CD1c-positive myeloid dendritic cell (primary cell): Measurements from ENCODE around the gene BICD1.
"Not testable (repeated sequence)": the region's sequence is repeated elsewhere in the genome, so short reads cannot be mapped to it uniquely, and the experiment has no call there.

Experiments
- DNase-seq: peaks from one replicate; pipeline ENCODE4 v3.0.0-alpha.2; 2016; ENCODE audit errors: extremely low spot score

BICD1 gene

GRCh38 chr12:32191445-32191844, 84.8 kb downstream of the BICD1 start:
- DNase-seq: no peak

GRCh38 chr12:32196250-32197198, 89.9 kb downstream of the BICD1 start:
- DNase-seq: no peak

- no peak for DNase-seq
Observed at GRCh38 chr12:32197421-32197820, 90.8 kb downstream of the BICD1 start.

GRCh38 chr12:32198555-32198954, 91.9 kb downstream of the BICD1 start:
- no peak for DNase-seq

- DNase-seq: no peak
Observed at GRCh38 chr12:32201096-32201495, 94.4 kb downstream of the BICD1 start.

GRCh38 chr12:32201976-32202375, 95.3 kb downstream of the BICD1 start:
- no peak for DNase-seq

- no peak for DNase-seq
Observed at GRCh38 chr12:32205731-32206130, 99.1 kb downstream of the BICD1 start.

- no peak for DNase-seq
Observed at GRCh38 chr12:32208355-32208754, 101.7 kb downstream of the BICD1 start.

- no peak for DNase-seq
Observed at GRCh38 chr12:32211066-32211899, 104.6 kb downstream of the BICD1 start.

- no peak for DNase-seq
Observed at GRCh38 chr12:32211900-32212156, 105.2 kb downstream of the BICD1 start.

- DNase-seq: no peak
Observed at GRCh38 chr12:32214723-32215122, 108.1 kb downstream of the BICD1 start.

- peak; percentile 67 for DNase-seq
Observed at GRCh38 chr12:32217354-32218310, 111.0 kb downstream of the BICD1 start.

- DNase-seq: no peak
Observed at GRCh38 chr12:32223941-32224340, 117.3 kb downstream of the BICD1 start.

GRCh38 chr12:32226768-32227167, 120.1 kb downstream of the BICD1 start:
- DNase-seq: no peak

GRCh38 chr12:32229971-32230612, 123.4 kb downstream of the BICD1 start:
- no peak for DNase-seq

GRCh38 chr12:32230613-32230993, 124.0 kb downstream of the BICD1 start:
- no peak for DNase-seq

- DNase-seq: not testable (repeated sequence)
Observed at GRCh38 chr12:32231361-32231760, 124.7 kb downstream of the BICD1 start.

GRCh38 chr12:32233568-32233967, 126.9 kb downstream of the BICD1 start:
- no peak for DNase-seq

- no peak for DNase-seq
Observed at GRCh38 chr12:32235251-32235650, 128.6 kb downstream of the BICD1 start.

- no peak for DNase-seq
Observed at GRCh38 chr12:32240162-32240561, 133.5 kb downstream of the BICD1 start.

- DNase-seq: no peak
Observed at GRCh38 chr12:32240831-32241230, 134.2 kb downstream of the BICD1 start.
